ENCODE data around the gene FBXW11. TPM values are rescaled to one million over a fixed set of nuclear protein-coding genes. Genes with fewer than 3 reads are reported as not detected.

Gene FBXW11
- total RNA-seq, 1 donor from 2014 or later, result 54.8 TPM

DNA sequence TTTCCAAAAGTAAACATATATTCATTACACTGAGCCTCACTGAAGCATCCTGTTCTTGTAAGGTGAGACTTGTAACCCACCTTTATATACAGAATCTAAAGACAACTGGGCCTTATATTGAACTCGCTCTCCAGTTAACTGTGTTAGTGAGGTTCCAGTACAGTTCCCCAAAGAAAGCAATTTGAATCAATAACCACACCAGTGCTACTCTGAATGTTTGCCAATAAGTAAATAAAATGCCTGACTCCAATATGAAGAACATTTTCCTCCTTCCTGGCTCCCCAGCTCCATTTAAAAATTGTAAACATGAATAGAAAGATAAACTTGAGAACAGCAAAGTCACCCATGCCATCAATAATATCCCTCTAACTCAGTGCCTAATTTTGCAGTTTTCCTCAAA is 50.1 kb downstream of the FBXW11 start:
- TF ChIP-seq, protein P1, sequence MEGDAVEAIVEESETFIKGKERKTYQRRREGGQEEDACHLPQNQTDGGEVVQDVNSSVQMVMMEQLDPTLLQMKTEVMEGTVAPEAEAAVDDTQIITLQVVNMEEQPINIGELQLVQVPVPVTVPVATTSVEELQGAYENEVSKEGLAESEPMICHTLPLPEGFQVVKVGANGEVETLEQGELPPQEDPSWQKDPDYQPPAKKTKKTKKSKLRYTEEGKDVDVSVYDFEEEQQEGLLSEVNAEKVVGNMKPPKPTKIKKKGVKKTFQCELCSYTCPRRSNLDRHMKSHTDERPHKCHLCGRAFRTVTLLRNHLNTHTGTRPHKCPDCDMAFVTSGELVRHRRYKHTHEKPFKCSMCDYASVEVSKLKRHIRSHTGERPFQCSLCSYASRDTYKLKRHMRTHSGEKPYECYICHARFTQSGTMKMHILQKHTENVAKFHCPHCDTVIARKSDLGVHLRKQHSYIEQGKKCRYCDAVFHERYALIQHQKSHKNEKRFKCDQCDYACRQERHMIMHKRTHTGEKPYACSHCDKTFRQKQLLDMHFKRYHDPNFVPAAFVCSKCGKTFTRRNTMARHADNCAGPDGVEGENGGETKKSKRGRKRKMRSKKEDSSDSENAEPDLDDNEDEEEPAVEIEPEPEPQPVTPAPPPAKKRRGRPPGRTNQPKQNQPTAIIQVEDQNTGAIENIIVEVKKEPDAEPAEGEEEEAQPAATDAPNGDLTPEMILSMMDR (IDR thresholded peaks at IDR 0.05), result no peak
- no peak for DNase-seq (ENCODE audit: low spot score)
- Mint-ChIP-seq H3K4me3 (ENCODE audit: unreplicated experiment) (no peak overlapping the region), H3K9me3 (ENCODE audit: low read depth) (no peaks in the 10 kb centered on the region), H3K36me3 (ENCODE audit: low read depth) (no peaks in the 10 kb centered on the region), H3K27me3 (ENCODE audit: low read depth) (no peaks in the 10 kb centered on the region), H3K27ac (ENCODE audit: unreplicated experiment) (peak overlapping the region; percentile 25), H3K4me1 (ENCODE audit: low read depth) (peaks cover 62% of the 10 kb centered on the region)

GRCh38 chr5:171955761-171956160 is 50.7 kb downstream of the FBXW11 start:
- no peak overlapping the region for H3K4me3 Mint-ChIP-seq (ENCODE audit: unreplicated experiment)
- H3K27ac Mint-ChIP-seq (ENCODE audit: unreplicated experiment), result peak overlapping the region; percentile 67
- no peak for DNase-seq (ENCODE audit: low spot score)
- TF ChIP-seq, protein P1 (IDR thresholded peaks at IDR 0.05), result no peak
- H3K36me3 Mint-ChIP-seq (ENCODE audit: low read depth), result no peaks in the 10 kb centered on the region
- no peaks in the 10 kb centered on the region for H3K27me3 Mint-ChIP-seq (ENCODE audit: low read depth)
- no peaks in the 10 kb centered on the region for H3K9me3 Mint-ChIP-seq (ENCODE audit: low read depth)
- peaks cover 62% of the 10 kb centered on the region for H3K4me1 Mint-ChIP-seq (ENCODE audit: low read depth)

- TF ChIP-seq, protein P1 (IDR thresholded peaks at IDR 0.05), result no peak
- Mint-ChIP-seq H3K27me3 (ENCODE audit: low read depth) (no peaks in the 10 kb centered on the region), H3K4me1 (ENCODE audit: low read depth) (peaks cover 62% of the 10 kb centered on the region), H3K4me3 (ENCODE audit: unreplicated experiment) (no peak overlapping the region), H3K9me3 (ENCODE audit: low read depth) (no peaks in the 10 kb centered on the region), H3K36me3 (ENCODE audit: low read depth) (no peaks in the 10 kb centered on the region), H3K27ac (ENCODE audit: unreplicated experiment) (peak overlapping the region; percentile 82)
- DNase-seq (ENCODE audit: low spot score), result no peak
Measured at GRCh38 chr5:171954721-171955120, 51.7 kb downstream of the FBXW11 start.

DNA sequence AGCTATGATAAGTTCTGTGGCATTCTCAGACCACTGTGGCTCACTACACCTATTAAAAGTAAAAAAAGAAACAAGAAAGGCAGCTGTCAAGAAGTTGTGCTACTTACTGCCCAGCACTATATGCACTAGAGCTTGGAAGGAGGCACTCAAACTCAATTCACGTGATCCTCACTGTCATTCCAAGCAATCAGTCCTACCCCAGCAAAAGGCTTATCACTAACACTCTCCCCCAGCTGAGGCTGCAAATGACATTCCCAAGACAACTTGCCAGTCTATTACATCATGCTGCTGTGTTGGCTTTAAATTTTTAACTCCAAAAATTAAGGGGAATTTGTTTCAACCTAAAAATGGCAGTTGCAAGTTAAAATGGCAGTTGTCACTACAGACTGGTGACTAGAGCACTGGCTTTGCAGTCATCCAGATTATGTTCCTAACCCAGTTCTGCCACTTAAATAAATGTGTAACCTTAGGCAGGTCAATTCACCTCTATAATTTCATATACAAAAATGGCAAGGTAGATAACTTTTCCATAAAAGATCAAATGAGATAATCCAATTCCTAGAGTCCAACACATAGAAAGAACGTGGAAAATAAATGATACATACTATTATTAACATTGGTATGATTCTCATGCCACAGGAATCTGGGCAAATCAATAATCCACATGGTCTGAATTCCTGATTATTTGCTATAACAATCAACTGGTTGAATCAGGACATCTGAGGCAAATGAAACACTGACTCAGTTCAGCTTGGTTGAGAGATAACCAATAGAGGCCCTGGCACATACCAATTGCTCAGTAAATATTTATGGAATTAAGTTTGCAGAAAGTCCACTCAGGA is 52.4 kb downstream of the FBXW11 start:
- Mint-ChIP-seq H3K4me3 (ENCODE audit: unreplicated experiment) (no peak overlapping the region), H3K36me3 (ENCODE audit: low read depth) (no peaks in the 10 kb centered on the region), H3K27ac (ENCODE audit: unreplicated experiment) (peak overlapping the region; percentile 82), H3K4me1 (ENCODE audit: low read depth) (peaks cover 65% of the 10 kb centered on the region), H3K27me3 (ENCODE audit: low read depth) (no peaks in the 10 kb centered on the region), H3K9me3 (ENCODE audit: low read depth) (no peaks in the 10 kb centered on the region)
- DNase-seq (ENCODE audit: low spot score), result no peak
- TF ChIP-seq, protein P1 (IDR thresholded peaks at IDR 0.05), result no peak

DNA sequence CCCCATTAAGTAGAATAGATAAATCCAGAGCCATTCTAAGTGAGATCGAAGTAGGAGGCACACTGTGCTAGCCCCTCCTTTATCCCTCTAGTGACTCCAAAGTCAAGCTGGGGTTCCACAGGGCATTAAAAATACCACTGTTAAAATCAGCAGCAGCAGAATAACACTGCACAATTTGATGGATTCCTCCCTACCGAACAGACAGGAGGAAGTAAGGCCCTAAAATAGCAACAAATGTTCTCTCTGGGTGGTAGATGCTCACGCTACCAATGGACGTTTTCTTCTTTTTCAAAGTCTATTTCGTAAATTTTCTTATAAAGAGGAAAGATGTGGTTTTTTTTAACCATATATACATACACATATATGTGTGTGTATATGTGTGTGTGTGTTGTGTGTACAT is 54.4 kb downstream of the FBXW11 start:
- peaks cover 59% of the 10 kb centered on the region for H3K4me1 Mint-ChIP-seq (ENCODE audit: low read depth)
- no peaks in the 10 kb centered on the region for H3K9me3 Mint-ChIP-seq (ENCODE audit: low read depth)
- TF ChIP-seq, protein P1 (IDR thresholded peaks at IDR 0.05), result no peak
- H3K36me3 Mint-ChIP-seq (ENCODE audit: low read depth), result no peaks in the 10 kb centered on the region
- no peak for DNase-seq (ENCODE audit: low spot score)
- peak overlapping the region; percentile 15 for H3K27ac Mint-ChIP-seq (ENCODE audit: unreplicated experiment)
- no peaks in the 10 kb centered on the region for H3K27me3 Mint-ChIP-seq (ENCODE audit: low read depth)
- no peak overlapping the region for H3K4me3 Mint-ChIP-seq (ENCODE audit: unreplicated experiment)
